Measurements from ENCODE around the gene C11orf21.

Gene C11orf21

DNA sequence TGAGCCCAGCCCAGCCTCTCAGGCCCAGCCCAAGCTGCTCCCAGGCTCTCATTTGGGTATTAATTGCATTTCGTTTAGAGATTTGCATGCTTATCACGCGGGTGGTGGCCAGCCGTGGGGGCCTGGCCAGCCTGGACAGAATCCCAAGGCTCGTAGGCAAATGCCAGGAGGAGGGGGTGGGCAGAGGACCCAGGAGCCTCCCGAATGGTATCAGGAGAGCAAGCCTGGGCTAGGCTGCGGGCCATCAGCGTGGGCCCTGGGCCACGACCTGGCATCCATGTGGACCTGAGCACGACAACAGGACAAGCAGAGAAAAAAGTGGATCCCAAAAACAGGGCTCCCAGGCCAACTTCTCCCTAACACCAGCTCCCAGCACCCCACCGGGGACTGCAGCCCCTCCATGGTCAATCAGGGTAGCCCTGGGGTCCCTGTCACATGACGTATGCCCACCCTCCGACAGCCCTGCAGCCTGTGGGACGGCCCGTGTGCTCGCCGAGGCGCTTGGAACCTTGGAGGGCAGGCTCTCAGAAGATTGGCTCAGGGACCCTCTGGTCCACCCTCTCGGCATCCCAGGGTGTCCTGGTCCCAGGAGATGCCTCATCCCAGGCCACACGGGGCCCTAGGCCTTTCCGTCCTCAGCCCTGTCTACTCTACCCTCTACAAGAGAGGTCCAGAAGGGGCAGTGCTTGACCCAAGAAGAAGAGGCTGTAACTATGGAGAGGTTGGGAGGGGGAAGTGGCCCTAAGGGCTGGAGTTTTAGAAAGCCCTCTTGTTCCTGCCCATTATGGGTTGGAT is 40.1 kb downstream of the C11orf21 start:
- DNase-seq (ENCODE audit: low read depth in 1 of 2, low spot score in 1 of 2): no peak

DNA sequence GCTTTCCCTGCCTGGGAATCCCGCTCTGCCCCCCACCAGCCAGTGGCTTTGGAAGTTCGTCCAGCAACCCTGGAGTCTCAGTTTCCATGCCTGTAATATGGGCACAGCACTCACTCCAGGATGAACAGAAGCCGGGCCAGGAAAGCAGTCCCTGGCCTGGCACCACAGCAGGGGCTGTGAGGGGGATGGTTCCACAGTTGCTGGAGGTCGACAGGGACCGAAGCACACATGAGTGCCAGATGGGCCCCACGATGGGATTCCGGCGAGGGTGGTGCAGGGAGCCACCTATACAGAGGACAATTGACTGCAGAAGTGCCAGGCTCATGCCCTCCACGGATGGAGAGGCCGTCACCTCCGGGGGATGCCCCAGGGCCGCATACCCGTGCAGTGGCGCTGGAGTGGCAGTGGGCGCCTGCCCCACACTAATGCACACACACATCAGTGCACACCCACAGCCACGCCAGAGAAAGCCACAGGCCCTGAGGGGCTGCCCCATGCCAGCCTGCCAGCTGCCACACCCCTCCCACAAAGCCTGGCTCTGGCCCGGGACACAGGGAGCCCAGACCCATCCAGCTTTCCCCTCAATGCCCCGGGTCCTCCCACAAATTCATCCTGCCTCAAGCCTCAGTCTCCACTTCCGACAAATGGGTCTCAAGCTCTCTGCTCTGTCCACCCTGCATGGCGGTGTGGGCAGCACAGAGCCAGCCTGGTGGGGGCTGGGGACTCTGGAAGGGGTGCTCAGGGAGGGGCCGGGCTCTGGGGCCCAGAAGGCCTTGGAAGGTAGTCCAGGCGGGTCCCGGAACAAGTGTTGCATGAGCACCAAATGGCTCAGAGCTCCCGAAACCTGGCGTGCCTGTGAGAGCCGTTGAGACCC is 41.0 kb downstream of the C11orf21 start:
- no peak for DNase-seq (ENCODE audit: low read depth in 1 of 2, low spot score in 1 of 2)

DNA sequence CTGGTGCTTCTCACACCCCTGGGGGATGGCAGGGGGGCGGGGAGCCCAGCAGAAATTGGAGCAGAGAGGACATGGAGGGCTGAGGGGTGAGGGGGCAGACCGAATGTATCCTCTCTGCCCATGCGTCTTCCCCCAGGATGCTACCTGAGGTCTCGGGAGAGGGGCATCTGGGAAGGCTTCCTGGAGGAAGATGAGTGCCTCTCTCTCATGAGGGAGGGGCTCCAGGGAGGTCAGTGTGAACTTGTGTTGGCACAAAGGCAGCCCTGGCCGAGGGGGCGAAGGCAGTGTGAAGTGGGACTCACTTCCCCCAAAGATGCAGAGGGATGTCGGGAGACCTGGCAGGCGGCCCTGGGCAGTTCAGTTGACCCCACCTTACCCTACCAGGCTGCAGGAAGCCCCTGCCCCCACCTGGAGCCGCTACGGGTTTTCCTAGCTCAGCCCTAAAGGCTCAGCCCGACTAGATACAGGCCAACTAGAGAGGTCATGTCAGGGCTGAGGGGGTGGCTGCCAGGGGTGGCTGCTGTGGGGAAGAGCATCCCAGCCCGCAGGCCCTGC is 41.7 kb downstream of the C11orf21 start:
- no peak for DNase-seq (ENCODE audit: low read depth in 1 of 2, low spot score in 1 of 2)

DNA sequence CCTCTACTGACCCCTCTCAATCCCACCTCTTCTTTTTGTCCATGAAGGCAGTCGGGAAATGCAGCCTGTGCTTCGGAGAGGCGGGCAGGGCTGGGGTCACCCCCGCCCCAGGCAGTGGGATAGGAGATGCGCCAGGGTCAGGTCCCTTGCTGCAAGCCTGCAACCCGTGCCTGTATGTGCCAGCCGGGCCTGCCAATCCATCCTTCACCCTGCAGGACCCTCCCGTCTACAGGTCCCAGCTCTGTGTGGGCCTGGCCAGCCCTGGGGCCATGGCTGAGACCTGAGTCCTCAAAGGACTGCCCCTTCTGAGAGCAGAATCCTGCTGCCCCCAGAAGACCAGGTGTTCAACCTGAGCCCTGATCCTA is 42.3 kb downstream of the C11orf21 start:
- DNase-seq (ENCODE audit: low read depth in 1 of 2, low spot score in 1 of 2): no peak

DNA sequence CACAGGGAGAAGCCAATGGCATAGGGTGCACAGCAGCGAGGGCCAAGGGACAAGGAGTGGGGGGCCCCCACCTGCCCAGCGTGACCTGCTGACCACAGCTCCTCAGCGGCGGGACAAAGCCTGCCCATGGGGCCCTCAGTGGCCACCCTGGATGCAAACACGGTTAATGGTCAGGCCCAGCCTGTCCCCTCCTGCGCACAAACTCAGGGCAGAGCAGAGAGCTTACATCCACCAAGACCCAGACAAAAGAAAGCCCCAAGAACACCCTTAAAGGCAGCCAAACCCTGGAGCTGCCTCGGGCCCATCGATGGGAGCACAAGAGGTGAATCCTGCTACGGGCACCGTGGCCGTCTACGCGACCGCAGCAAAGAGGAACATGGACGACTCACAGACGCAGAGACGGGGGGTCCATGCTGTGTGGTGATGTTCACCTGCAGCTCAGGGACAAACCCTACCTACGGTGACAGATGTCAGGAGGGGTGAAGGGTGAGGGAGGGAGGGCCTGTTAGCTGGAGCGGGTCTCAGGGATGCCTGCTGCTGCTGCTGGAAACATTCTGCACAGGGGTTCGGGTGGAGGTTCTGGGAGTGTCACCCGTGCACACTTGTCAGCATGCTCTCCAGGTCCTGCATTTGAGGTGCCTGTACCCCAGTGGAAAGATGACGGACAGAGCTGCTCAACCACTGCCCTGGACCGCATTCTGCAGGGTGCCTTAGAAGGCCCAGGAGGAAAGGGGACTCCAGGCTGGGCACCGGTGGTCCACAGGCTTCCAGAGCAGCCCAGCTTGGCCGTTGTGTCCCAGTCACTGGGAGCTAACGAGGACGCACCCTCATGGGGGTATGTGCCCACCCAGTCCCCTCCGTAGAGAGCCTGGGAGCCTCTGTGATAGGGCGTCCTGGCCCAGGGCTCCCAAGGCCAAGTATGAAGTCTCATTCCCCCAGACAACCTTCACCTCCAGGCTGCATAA is 42.9 kb downstream of the C11orf21 start:
- no peak for DNase-seq (ENCODE audit: low read depth in 1 of 2, low spot score in 1 of 2)

DNA sequence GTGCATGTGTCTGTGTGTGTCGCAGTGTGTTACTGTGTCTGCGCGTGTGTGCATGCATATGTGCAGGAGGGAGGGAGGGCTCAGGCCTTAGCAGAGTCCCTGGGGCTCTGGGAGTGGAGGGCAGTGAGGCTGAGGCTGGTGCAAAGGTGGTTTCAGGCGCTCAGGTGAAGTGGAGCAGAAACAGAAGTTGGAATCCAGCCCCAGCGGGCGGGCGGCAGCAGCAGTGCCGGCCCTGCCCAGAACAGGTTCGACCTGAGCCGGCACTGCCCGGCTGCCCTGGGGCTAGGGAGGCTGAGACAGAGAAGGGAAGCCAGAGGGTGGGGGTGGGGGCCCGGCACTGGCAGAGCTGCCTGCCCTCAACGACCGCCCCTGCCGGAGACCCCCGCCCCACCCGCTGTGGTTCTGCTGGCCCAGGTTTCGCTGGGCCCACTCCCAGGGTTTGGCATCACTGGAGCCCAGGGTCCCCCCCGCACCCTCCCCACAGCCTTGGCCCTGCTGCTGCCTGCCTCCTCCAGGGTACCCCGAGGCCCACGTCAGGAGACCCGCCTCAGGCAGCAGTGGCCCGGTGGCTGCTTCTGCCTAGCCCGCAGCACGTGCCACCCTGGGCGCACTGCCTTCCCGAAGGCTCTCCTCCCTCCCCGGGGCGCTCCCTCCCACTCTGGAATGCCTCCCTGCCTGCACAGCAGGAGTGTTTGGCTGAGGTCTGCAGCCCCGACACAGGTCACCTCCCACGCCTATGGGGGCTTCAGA is 44.6 kb downstream of the C11orf21 start:
- DNase-seq (ENCODE audit: low read depth in 1 of 2, low spot score in 1 of 2): no peak

DNA sequence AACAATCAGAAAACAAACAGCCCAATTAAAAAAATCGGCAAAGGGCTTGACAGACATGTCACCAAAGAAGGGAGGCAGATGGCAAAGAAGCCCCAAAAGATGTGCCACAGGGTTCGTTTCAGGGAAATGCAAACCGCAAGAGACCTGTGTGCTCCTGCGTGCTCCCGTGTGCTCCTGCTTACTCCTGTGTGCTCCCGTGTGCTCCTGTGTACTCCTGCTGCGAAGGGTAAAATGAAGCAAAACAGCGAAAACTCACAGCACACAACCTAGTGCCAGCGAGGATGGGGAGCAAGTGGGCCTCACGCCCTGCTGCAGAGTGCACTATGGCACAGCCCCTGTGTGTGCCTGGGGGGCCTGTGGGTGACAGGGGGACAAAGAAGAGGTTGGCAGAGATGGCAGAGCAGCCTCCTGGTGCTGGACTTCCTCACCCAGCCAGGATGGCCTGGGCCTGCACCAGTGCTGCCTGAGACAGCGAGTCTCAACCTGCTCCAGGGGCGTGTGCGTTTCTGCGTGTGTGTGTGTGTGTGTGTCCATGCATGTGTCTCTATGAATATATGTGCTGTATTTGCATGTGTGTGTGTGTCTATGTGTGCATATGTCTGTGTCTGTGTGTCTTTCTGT is 45.3 kb downstream of the C11orf21 start:
- DNase-seq (ENCODE audit: low read depth in 1 of 2, low spot score in 1 of 2): no peak

DNA sequence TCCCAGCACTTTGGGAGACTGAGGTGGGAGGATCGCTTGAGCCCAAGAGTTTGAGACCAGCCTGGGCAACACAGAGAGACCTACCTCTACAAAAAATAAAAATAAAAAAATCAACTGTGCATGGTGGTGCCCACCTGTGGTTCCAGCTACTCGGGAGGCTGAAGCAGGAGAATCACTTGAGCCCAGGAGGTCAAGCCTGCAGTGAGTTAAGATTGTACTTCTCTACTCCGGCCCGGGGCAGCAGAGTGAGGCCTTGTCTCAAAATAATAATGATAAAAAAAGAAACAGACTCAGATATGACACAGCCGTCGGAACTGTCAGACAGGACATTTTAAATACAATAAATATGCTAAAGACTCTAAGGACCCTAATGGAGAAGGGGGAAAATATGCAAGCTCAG is 49.7 kb downstream of the C11orf21 start:
- no peak for DNase-seq (ENCODE audit: low read depth in 1 of 2, low spot score in 1 of 2)

DNA sequence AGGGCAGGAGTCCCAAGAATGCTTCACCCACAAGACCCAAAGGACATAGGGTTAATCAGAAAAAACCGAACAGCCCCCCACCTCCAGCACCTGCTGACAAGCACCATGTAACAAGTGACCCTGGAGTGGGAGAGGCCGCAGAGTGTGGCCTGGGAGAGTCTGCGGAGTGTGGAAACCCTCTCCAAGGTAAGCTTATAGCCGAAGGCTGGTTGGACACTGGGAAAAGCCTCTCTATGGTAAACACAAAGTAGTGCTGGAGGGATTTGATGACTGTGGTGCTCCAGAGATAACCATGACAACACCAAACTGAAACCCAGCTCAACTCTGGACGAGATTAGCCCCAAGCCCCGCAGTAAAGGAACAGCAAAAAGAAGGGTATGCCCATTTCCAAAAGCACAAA is 50.6 kb downstream of the C11orf21 start:
- no peak for DNase-seq (ENCODE audit: low read depth in 1 of 2, low spot score in 1 of 2)

DNA sequence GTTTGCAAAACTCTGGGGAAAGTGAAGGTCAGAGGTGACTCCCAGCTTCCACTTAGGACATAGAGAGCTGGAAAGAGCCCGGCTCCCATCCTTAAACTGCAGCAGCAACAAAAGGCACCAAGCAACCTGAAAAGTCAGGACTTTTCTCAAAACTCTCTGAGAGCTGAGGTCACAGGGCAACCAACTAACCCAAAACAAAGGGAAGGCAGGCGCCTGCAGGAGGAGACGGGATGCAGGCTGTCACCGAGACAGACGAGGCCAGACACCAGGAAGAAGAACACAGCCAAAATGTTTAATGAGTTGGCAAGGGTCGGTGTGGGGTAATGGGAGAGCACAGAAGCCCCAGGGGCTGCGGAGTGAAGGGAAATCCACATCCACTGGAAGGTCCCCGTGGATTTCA is 51.2 kb downstream of the C11orf21 start:
- no peak for DNase-seq (ENCODE audit: low read depth in 1 of 2, low spot score in 1 of 2)

DNA sequence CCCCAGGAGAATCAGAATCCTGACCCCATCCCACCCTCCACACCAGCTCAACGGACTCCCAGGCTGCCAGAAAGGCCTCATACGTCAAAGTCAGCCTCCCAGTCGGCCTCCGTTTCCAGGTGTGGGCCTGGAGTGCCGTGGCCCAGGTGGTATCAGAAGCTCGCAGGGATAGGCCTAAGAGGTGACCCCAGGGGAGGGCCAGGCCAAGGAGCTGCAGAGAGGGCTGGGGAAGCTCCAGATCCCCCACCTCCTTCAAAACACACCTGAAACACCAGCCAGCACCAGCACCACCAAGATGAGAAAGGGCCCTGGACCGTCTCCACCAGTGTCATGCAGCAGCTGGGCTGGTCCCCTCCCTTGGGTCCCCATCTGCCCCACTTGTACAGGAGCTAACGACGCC is 51.7 kb downstream of the C11orf21 start:
- no peak for DNase-seq (ENCODE audit: low read depth in 1 of 2, low spot score in 1 of 2)

DNA sequence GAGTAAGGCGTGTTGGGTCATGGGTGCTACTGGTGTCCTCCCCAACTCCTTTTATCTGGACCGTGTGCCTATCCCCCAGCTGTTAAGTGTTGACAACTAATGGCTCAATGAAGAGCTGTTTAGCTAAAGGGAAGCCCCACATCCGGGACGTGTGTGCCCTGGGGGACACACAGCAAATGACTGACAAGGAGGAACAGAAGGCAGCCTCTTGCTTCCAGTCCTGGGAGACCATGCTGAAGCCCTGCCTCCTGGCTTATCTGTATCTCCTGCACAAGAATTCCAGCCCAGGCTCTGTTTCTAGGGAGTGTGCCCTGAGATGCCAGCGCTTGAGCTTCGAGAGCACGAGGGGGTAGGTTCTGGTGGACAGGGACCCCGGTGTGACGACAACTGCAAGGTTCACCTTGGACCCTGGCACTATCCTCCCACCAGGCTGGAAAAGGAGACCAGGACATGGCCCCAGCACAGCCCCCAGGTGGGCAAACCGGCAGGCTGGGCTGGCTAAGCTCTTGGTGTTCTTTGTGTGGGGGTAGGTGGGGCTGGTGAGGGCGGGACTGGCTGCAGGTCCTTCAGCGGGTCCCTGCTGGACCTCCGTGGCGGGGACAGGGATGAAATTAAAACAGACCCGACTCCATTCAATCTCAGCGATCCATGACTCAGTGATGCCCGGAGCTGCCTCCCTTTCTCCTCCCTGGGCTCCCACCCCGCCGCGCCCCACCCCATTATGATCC is 52.4 kb downstream of the C11orf21 start:
- DNase-seq (ENCODE audit: low read depth in 1 of 2, low spot score in 1 of 2): no peak

DNA sequence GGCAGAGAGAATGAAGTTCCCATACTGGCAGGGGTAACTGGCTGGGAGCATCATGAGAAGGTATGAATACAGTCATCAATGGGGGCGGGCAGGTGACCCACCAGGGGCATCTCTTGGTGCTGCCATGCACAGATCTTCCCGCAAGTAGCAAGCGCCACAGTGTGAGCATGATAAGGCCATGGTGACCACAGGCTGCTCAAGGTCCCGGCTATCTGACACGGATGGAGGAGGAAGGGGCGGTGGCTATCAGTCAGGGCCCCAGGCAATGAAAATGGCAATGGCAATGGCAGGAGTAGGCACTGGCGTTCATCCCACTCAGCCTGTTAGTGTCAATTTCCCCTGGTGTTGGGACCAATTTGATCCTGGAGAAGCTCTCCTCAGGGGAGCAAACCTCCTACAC is 53.0 kb downstream of the C11orf21 start:
- no peak for DNase-seq (ENCODE audit: low read depth in 1 of 2, low spot score in 1 of 2)

DNA sequence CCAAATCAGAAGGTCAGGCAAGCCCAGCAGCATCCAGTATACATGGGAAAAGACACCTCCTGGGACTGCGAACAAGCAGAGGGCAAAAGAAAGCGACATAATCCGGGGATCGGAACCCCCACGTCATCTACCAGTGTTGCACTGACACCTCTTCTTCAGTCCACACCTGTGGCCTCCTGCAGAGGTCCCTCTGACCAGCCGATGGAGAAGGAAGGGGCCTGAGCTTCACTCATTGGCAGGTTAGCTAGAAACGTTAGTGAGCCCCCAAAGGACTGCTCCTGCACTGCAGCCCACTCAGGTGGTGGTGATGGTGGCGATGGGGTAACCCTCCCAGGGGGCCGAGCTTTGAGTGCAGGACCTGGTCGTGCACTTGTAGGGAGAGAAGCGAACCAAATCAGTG is 53.5 kb downstream of the C11orf21 start:
- DNase-seq (ENCODE audit: low read depth in 1 of 2, low spot score in 1 of 2): no peak

DNA sequence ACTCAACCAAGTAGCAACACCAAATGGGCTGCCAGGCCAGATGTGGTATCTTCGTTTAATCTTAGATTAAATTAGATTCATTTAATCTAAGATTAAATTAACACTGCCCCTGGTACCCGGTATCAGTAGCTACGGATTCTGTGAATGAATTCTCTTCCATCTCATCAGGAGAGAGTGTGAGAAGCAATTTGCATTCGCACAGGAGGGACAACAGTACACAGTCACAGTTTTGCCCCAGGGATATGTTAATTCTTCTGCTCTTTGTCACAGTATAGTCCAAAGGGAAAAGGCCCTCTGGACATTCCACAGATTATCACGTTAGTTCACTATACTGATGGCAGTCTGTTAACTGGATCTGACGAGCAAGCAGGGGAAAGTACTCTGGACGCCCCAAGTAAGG is 54.2 kb downstream of the C11orf21 start:
- no peak for DNase-seq (ENCODE audit: low read depth in 1 of 2, low spot score in 1 of 2)
